ENCODE data around the gene TTYH2. TPM values are rescaled to one million over a fixed set of nuclear protein-coding genes. Genes with fewer than 3 reads are reported as not detected.

The TTYH2 gene
- total RNA-seq, 4 donors from 2014 or later: 22.6 to 37.2 (median 26.4) TPM

DNA sequence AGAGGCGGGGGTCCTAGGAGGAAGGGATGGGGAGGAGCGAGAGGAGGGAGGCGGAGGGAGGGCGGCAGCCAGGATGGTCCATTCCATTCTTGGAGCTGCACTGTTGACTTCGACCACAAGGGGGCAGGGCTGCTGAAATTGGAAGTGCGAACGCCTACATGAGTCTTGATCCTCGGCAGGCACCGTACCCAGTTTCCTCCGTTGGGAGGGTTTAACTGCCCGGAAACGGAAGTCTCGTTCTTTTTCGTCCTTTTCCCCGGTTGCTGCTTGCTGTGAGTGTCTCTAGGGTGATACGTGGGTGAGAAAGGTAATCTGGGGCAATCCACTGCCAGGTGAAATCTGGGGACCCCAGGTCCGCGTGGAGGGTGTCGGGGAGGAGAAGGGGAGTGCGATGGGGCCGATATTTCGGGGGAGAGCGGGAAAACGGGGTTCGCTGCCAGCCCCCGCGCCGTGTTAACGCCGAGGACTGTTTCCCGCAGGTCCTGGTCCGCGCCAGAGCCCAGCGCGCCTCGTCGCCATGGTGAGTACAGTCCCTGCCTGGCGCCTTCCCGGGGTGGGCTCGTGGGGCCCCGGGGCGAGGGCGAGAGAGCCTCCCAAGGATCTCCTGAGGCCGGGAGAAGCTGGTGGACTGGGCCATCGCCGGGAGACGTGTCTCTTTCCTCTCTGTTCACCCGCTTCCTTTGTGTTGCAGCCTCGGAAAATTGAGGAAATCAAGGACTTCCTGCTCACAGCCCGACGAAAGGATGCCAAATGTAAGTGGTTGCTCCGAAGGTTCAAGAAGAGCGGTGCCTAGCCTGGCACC, 9.7 kb upstream of the TTYH2 start, which contains the start of gene RPL38:
RPL38 (plus strand) TSS at position 240 of the 802 bp plus-strand sequence; CDS start at position 518, 278 bp downstream.
- DNase-seq (ENCODE audit: low spot score in 2 of 2): peak; percentile 95 to 99
- H3K27me3 ChIP-seq: peaks cover 0 to 24% of the 10 kb centered on the region in 2 donors
- H3K4me1 ChIP-seq: peaks cover 0 to 60% (median 20%) of the 10 kb centered on the region in 4 donors
- peak within 1 kb of the TSS; percentile 53 to 95 (median 71) for H3K4me3 ChIP-seq
- 0 to 1% methylated on average over 36 to 52 of the region's 53 CpGs for WGBS, 2 donors
- H3K36me3 ChIP-seq: peaks cover 0 to 39% (median 0%) of the 10 kb centered on the region in 3 donors
- TF ChIP-seq CTCF (IDR thresholded peaks at IDR 0.05): peak; percentile 92 to 99 (median 96)
- TF ChIP-seq EP300 (IDR thresholded peaks at IDR 0.05): peak; percentile 68 to 98
- TF ChIP-seq POLR2A (IDR thresholded peaks at IDR 0.05): peak; percentile 62 to 89
- H3K27ac ChIP-seq: peak within 1 kb of the TSS; percentile 43 to 86 (median 75)
- H3K9me3 ChIP-seq: no peaks in the 10 kb centered on the region

- Histone ChIP-seq H3K27ac (peak overlapping the region; percentile 43 to 86 (median 75)), H3K36me3 (peaks cover 0 to 48% (median 0%) of the 10 kb centered on the region in 3 donors), H3K4me1 (peaks cover 0 to 58% (median 20%) of the 10 kb centered on the region in 4 donors)
Observed at GRCh38 chr17:74204474-74204873, 8.9 kb upstream of the TTYH2 start.

GRCh38 chr17:74205274-74205673, 8.1 kb upstream of the TTYH2 start:
- H3K36me3 ChIP-seq: peaks cover 0 to 56% (median 0%) of the 10 kb centered on the region in 3 donors
- DNase-seq (ENCODE audit: low spot score in 2 of 2): no peak
- peak overlapping the region in 3 of 4 donors; percentile 71 to 86 (median 79) for H3K27ac ChIP-seq
- H3K4me1 ChIP-seq: peaks cover 0 to 56% (median 22%) of the 10 kb centered on the region in 4 donors
- peak overlapping the region in 2 of 4 donors; percentile 65 to 77 for H3K4me3 ChIP-seq
- WGBS, 2 donors: 72 to 83% methylated on average over 3 of the region's 3 CpGs
- TF ChIP-seq CTCF (IDR thresholded peaks at IDR 0.05) (no peak), POLR2A (IDR thresholded peaks at IDR 0.05) (no peak), EP300 (IDR thresholded peaks at IDR 0.05) (no peak)
- peaks cover 0 to 13% of the 10 kb centered on the region in 2 donors for H3K27me3 ChIP-seq
- no peaks in the 10 kb centered on the region for H3K9me3 ChIP-seq

More at GRCh38 chr17:74204474-74204873, 8.9 kb upstream of the TTYH2 start:
- WGBS, 2 donors: 48 to 56% methylated on average over 14 of the region's 14 CpGs
- no peak for TF ChIP-seq POLR2A (IDR thresholded peaks at IDR 0.05)
- no peak for TF ChIP-seq EP300 (IDR thresholded peaks at IDR 0.05)
- TF ChIP-seq CTCF (IDR thresholded peaks at IDR 0.05): no peak
- Histone ChIP-seq H3K9me3 (no peaks in the 10 kb centered on the region), H3K4me3 (peak overlapping the region; percentile 53 to 95 (median 71)), H3K27me3 (peaks cover 0 to 21% of the 10 kb centered on the region in 2 donors)
- DNase-seq (ENCODE audit: low spot score in 2 of 2): no peak

DNA sequence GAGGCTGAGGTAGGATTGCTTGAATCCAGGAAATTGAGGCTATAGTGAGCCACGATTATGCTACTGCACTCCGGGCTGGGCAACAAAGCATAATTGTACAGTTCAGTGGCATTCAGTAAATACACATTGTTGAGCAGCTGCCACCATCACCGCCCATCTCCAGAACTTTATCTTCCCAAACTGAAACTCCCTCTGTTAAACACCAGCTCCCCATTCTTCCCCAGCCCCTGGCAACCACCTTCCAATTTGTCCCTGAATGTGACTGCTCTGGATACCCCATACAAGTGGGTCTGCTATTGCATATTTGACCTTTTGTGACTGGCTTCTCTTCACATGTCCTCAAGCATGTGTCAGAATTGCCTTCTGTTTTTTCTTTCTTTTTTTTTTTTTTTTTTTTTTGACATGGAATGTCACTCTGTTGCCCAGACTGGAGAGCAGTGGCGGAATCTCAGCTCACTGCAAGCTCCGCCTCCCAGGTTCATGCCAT, 7.0 kb upstream of the TTYH2 start:
- no peaks in the 10 kb centered on the region for H3K9me3 ChIP-seq
- H3K4me3 ChIP-seq: no peak overlapping the region
- H3K4me1 ChIP-seq: peaks cover 0 to 67% (median 31%) of the 10 kb centered on the region in 4 donors
- H3K27ac ChIP-seq: peak overlapping the region in 2 of 4 donors; percentile 71 to 86
- H3K27me3 ChIP-seq: peaks cover 0 to 10% of the 10 kb centered on the region in 2 donors
- WGBS, 2 donors: 55 to 60% methylated on average over 5 of the region's 5 CpGs
- DNase-seq (ENCODE audit: low spot score in 2 of 2): no peak
- H3K36me3 ChIP-seq: peaks cover 0 to 56% (median 0%) of the 10 kb centered on the region in 3 donors
- TF ChIP-seq EP300 (IDR thresholded peaks at IDR 0.05): peak in 1 of 2 donors; percentile 69
- no peak for TF ChIP-seq POLR2A (IDR thresholded peaks at IDR 0.05)

DNA sequence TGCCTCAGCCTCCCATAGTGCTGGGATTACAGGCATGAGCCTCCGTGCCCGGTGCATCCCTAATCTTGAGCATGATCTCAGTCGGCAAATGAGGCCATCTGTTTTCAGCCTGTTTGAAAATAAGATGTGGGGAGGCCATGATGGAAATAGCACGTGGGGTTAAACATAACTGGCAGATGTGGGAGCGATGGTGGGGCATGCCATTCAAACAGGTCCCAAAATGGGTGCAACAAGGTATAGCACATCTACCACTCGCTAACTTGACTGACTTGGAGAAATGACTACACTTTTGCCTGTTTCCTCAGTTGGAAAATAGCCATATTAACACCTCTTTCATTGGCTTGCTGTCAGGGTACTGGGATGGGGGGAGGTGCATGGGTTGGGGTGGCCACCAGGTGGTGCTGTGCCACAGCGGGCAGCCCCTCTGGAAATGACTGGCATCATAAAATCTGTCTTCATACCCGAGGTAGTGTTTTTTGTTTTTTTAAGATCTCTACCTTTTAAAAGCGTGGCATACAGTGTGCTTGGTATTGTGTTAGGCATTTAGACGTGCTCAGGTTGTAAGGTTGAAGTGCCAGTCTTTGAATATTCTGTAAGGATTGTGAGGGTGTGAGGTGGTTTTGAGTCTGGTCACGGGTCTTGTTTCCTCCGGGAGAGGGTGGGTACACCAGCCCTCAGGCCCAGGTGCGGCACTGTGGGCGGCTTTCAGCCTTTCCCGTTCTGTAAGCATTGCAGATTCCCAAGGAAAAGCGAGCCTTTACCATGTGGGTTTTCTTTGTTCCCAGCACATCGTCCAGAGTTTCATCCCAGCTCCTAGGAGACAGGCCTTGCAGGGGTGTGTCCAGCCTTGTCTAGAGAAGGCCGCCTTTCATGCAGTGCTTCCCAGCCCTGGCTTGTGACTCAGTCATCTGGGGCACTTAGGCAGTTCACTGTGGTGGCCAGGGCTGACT, 2.9 kb upstream of the TTYH2 start:
- Histone ChIP-seq H3K36me3 (peaks cover 0 to 49% (median 0%) of the 10 kb centered on the region in 3 donors), H3K27ac (peak overlapping the region in 3 of 4 donors; percentile 51 to 88 (median 81)), H3K4me3 (no peak overlapping the region), H3K4me1 (peaks cover 0 to 82% (median 39%) of the 10 kb centered on the region in 4 donors), H3K9me3 (no peaks in the 10 kb centered on the region), H3K27me3 (no peaks in the 10 kb centered on the region)
- peak in 1 of 2 donors; percentile 19 for TF ChIP-seq EP300 (IDR thresholded peaks at IDR 0.05)
- no peak for TF ChIP-seq POLR2A (IDR thresholded peaks at IDR 0.05)
- peak; percentile 93 to 99 (median 95) for TF ChIP-seq CTCF (IDR thresholded peaks at IDR 0.05)
- peak; percentile 57 to 71 for DNase-seq (ENCODE audit: low spot score in 2 of 2)
- 27 to 35% methylated on average over 18 of the region's 18 CpGs for WGBS, 2 donors

All from tibial nerve (tissue), 4 donors.